ENCODE measurements around the gene DNAJC17. TPM values are rescaled to one million over a fixed set of nuclear protein-coding genes. Genes with fewer than 3 reads are reported as not detected.

DNAJC17 gene
- total RNA-seq, 2 experiments from 2014 or later: 24.2 to 39.9 TPM

- no peaks in the 10 kb centered on the region for H3K9me3 ChIP-seq (ENCODE audit: low read length)
- no TSS peak for BruUV-seq (replicated peaks)
- no peaks in the 10 kb centered on the region for H3K9me2 ChIP-seq (ENCODE audit: insufficient read depth, low read length)
- peak overlapping the region; percentile 79 for H3K4me3 ChIP-seq (ENCODE audit: low read depth, low read length, poor library complexity, severe bottlenecking)
- H3K4me2 ChIP-seq (ENCODE audit: low read length): peak overlapping the region; percentile 95
- no peak for TF ChIP-seq CTCF (conservative IDR thresholded peaks at IDR 0.05; ENCODE audit: low read length)
- TF ChIP-seq EZH2phosphoT487 (IDR thresholded peaks at IDR 0.05; ENCODE audit: borderline replicate concordance, low read depth, low read length): no peak
- ChIA-PET CTCF (ENCODE audit: unreplicated experiment) (interaction anchor here (1.1 kb wide), 1 partner anchor 13 kb away, joined by 3 read pairs; no protein-coding TSS in a partner anchor), POLR2A (no interaction called here)
- H3K4me1 ChIP-seq (ENCODE audit: insufficient read depth, low read length, poor library complexity, severe bottlenecking): peaks cover 50% of the 10 kb centered on the region
- peaks cover 4% of the 10 kb centered on the region; the same call in 1 of the 2 replicates for H3K79me2 ChIP-seq (ENCODE audit: insufficient read depth, low read depth, low read length)
- intact Hi-C loops (cut with micrococcal nuclease; ENCODE audit: unreplicated experiment): no loop called here
- peak overlapping the region; percentile 79 for H3K27ac ChIP-seq (ENCODE audit: low read depth, low read length, poor library complexity, severe bottlenecking)
- H2AFZ ChIP-seq (ENCODE audit: low read length): peak overlapping the region; percentile 80
- DNase-seq (ENCODE audit: low spot score): no peak
- no peaks in the 10 kb centered on the region for H4K20me1 ChIP-seq (ENCODE audit: insufficient read depth, low read length)
- H3K36me3 ChIP-seq (ENCODE audit: insufficient read depth, low read length): peaks cover 25% of the 10 kb centered on the region; the same call in 1 of the 2 replicates
These were observed 44.1 kb downstream of the DNAJC17 start for GRCh38 chr15:40762919-40763800.

- BruUV-seq (replicated peaks): no TSS peak
- Histone ChIP-seq H3K4me2 (ENCODE audit: low read length) (peak overlapping the region; percentile 47), H3K4me1 (ENCODE audit: insufficient read depth, low read length, poor library complexity, severe bottlenecking) (peaks cover 54% of the 10 kb centered on the region), H3K4me3 (ENCODE audit: low read depth, low read length, poor library complexity, severe bottlenecking) (no peak overlapping the region), H3K36me3 (ENCODE audit: insufficient read depth, low read length) (no peaks in the 10 kb centered on the region), H3K9me3 (ENCODE audit: low read length) (no peaks in the 10 kb centered on the region), H3K9me2 (ENCODE audit: insufficient read depth, low read length) (no peaks in the 10 kb centered on the region), H4K20me1 (ENCODE audit: insufficient read depth, low read length) (no peaks in the 10 kb centered on the region), H2AFZ (ENCODE audit: low read length) (peak overlapping the region; percentile 59), H3K27ac (ENCODE audit: low read depth, low read length, poor library complexity, severe bottlenecking) (peak overlapping the region; percentile 49), H3K79me2 (ENCODE audit: insufficient read depth, low read depth, low read length) (peaks cover 2% of the 10 kb centered on the region; the same call in 1 of the 2 replicates)
- ChIA-PET CTCF (ENCODE audit: unreplicated experiment) (no interaction called here), POLR2A (interaction anchor here (1.3 kb wide), 1 partner anchor 9 kb away, joined by 3 read pairs; no protein-coding TSS in a partner anchor)
- TF ChIP-seq EZH2phosphoT487 (IDR thresholded peaks at IDR 0.05; ENCODE audit: borderline replicate concordance, low read depth, low read length): no peak
- no peak for TF ChIP-seq CTCF (conservative IDR thresholded peaks at IDR 0.05; ENCODE audit: low read length)
- peak; percentile 68 for DNase-seq (ENCODE audit: low spot score)
- intact Hi-C loops (cut with micrococcal nuclease; ENCODE audit: unreplicated experiment): no loop called here
These were observed 47.3 kb downstream of the DNAJC17 start for GRCh38 chr15:40759961-40760360.

Data from OCI-LY7 (cell line).